ENCODE results near the gene STRN3.

DNA sequence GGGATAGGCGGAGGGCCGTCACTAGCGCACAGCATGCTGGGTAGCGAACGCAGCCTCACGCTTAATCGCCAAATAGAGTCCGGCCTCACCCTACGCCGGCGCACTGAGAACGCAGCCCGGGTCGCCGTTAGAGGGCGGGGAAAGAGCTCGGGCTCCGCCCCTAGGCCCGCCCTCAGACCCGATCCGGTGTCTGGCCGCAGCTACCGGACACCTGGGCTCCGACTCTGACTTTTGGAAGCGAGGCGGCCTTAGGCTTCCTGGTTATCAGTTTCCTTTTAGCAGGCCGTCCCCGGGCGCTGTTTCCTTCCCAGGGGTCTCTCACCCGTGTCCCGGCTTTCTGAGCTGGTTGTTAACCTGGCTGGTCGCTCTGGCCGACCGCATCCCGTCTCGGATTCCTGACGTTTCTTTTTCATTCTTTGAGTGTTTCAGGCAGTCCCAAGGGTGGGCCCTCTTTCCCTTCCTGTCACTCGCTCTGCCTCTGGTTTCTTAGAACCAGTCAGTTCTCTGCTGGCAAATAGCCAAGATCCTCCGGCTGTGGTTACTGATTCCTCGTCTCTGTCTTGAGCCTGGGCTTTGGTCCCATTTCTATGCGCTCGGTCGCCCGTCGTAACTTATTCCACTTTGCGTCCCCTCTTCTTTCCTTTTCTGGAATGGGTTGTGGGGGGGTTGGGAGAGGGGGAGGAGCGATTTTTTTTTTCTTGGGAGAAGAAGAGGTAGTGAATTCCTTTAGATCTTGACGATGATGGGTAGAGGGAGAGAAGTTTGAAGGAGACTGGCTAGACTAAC lies 464 bp upstream of the STRN3 start:
- TF ChIP-seq, protein P1, sequence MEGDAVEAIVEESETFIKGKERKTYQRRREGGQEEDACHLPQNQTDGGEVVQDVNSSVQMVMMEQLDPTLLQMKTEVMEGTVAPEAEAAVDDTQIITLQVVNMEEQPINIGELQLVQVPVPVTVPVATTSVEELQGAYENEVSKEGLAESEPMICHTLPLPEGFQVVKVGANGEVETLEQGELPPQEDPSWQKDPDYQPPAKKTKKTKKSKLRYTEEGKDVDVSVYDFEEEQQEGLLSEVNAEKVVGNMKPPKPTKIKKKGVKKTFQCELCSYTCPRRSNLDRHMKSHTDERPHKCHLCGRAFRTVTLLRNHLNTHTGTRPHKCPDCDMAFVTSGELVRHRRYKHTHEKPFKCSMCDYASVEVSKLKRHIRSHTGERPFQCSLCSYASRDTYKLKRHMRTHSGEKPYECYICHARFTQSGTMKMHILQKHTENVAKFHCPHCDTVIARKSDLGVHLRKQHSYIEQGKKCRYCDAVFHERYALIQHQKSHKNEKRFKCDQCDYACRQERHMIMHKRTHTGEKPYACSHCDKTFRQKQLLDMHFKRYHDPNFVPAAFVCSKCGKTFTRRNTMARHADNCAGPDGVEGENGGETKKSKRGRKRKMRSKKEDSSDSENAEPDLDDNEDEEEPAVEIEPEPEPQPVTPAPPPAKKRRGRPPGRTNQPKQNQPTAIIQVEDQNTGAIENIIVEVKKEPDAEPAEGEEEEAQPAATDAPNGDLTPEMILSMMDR (IDR thresholded peaks at IDR 0.05), result peak in 1 of 6 experiments; percentile 33
- no peak for TF ChIP-seq EP300 (IDR thresholded peaks at IDR 0.05)
